Retinal pigment epithelial cell (primary cell): ENCODE data around the gene SLC6A2.
A peak's percentile ranks its signal among the peaks of the same experiment; 100 is the strongest.

Experiments
- DNase-seq: peaks from one replicate; pipeline ENCODE4 v3.0.0-alpha.2; 2010; ENCODE audit warnings: low read depth
- H3K4me3 ChIP-seq: 2 replicates; pipeline ENCODE4 v1.5.1; 2011; ENCODE audit warnings: mild to moderate bottlenecking, low read length, control low read depth, moderate library complexity
- CTCF ChIP-seq: conservative IDR thresholded peaks from 2 replicates; pipeline ENCODE4 v1.5.1; 2011; ENCODE audit warnings: low read depth, low read length, control low read depth, inconsistent platforms

The SLC6A2 gene

GRCh38 chr16:55699616-55700015 lies 43.8 kb downstream of the SLC6A2 start:
- DNase-seq, result no peak
- TF ChIP-seq CTCF, result no peak
- H3K4me3 ChIP-seq, result no peak overlapping the region

- DNase-seq, result no peak
- no peak overlapping the region for H3K4me3 ChIP-seq
- no peak for TF ChIP-seq CTCF
These were observed 44.3 kb downstream of the SLC6A2 start for GRCh38 chr16:55700067-55700466.

GRCh38 chr16:55700961-55701360 lies 45.2 kb downstream of the SLC6A2 start:
- TF ChIP-seq CTCF, result no peak
- no peak overlapping the region for H3K4me3 ChIP-seq
- no peak for DNase-seq

GRCh38 chr16:55701442-55702319 lies 45.9 kb downstream of the SLC6A2 start:
- peak; percentile 73 for TF ChIP-seq CTCF
- no peak for DNase-seq
- no peak overlapping the region for H3K4me3 ChIP-seq

GRCh38 chr16:55703003-55704001 lies 47.5 kb downstream of the SLC6A2 start:
- no peak overlapping the region for H3K4me3 ChIP-seq
- TF ChIP-seq CTCF, result peak; percentile 60
- DNase-seq, result peak; percentile 8

GRCh38 chr16:55706739-55707384 lies 51.1 kb downstream of the SLC6A2 start:
- TF ChIP-seq CTCF, result no peak
- DNase-seq, result no peak
- H3K4me3 ChIP-seq, result no peak overlapping the region
